Stimulated activated CD8-positive, alpha-beta memory T cell treated with anti-CD3 and anti-CD28 coated beads, Interleukin-4, amount 100 ng/mL, for 24 hours (primary cell): ENCODE measurements around the gene GPR161.

Source experiments
- DNase-seq: peaks from one replicate; pipeline ENCODE4 v3.0.0-alpha.2; 2020; ENCODE audit warnings: low read depth

GPR161 gene

DNA sequence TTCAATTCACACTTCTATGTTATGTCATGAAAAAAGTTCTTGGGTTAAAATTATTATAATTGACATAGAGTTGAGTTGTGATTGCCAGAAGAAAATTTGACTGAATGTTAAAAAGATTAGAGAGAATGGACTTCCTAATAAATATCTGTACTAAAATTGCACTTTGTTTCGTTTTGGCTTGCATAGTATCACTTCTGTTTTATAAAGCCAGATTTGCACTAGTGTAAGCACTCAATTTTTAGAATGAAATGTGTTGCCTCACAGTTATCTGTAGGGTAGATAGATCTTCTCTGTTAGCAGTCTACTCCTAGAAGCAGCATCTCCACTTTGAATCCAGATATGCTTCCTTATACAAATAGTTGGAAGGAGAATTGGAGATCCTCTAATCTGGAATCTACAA lies 104.7 kb downstream of the GPR161 start:
- DNase-seq = no peak

DNA sequence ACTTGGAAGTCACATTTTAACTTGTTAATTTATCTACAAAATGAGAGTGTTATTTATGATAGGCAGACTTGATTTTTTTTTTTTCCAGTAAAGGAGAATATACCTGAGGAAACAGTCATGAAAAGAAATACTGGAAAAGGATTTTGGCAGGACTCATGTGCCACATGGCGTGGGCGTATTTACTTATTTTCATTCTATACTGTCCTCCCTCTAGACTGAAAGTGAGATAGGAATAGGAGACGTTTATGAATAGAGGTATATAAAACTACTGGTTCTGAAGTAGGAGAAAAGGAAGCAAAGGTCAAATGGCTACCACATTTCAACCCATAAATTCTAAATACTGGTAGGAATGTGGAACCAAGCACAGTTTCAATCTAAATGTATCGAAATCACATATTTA lies 105.1 kb downstream of the GPR161 start:
- no peak for DNase-seq

DNA sequence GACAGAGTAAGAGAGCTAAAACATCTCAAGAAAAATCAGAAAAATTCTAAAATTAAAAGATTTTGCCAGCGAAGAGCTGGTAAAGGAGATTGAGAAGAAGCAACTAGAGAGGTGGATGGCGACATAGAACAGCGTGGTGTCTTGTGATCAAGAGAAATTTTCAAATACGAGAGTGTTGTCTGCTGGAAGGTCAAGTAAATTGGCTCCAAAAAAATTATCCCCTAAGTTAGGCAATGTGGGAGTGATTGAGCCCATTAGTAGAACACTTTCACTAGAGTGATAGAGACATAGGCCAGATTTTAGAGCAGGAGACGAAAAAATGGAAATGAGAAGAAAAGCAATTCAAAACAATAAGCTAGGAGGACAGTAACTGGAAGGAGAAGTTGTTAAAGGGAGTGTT lies 105.5 kb downstream of the GPR161 start:
- no peak for DNase-seq
